HL-60 (cell line): ENCODE results near the gene CYP4A11.
"Not testable (repeated sequence)": the region's sequence is repeated elsewhere in the genome, so short reads cannot be mapped to it uniquely, and the experiment has no call there.

ENCODE experiments used
- DNase-seq, 2 experiments: peaks; one replicate each; pipeline ENCODE4 v3.0.0-alpha.2; 2010 to 2020; ENCODE audit warnings: low read depth in 1 of 2, low spot score in 1 of 2
- H3K27ac ChIP-seq: fragments of 250-450 bp; sonication (Bioruptor Pico); replicated peaks from 2 replicates; pipeline ENCODE4 v1.5.1; 2020; ENCODE audit warnings: mild to moderate bottlenecking, moderate library complexity
- H3K27me3 ChIP-seq: fragments of 250-450 bp; sonication (Bioruptor Pico); 2 replicates; pipeline ENCODE4 v1.5.1; 2021; ENCODE audit warnings: mild to moderate bottlenecking, moderate library complexity; ENCODE audit not compliant: insufficient read depth, poor library complexity, severe bottlenecking
- H3K4me3 ChIP-seq: replicated peaks from 2 replicates; pipeline ENCODE4 v1.5.1; 2011; ENCODE audit warnings: mild to moderate bottlenecking, control low read depth, low read length; ENCODE audit not compliant: insufficient read depth
- CTCF ChIP-seq: IDR thresholded peaks from one replicate; pipeline ENCODE4 v1.5.1; 2011; ENCODE audit warnings: low read length, control low read depth, inconsistent platforms; ENCODE audit not compliant: insufficient read depth
- GABPA ChIP-seq: IDR thresholded peaks from 2 replicates; pipeline ENCODE4 v1.6.1; 2012; ENCODE audit warnings: low read depth
- POLR2AphosphoS5 ChIP-seq: IDR thresholded peaks from 2 replicates; pipeline ENCODE4 v1.6.1; 2012; ENCODE audit warnings: low read depth
- REST ChIP-seq: IDR thresholded peaks from 2 replicates; pipeline ENCODE4 v1.6.1; 2012; ENCODE audit warnings: low read depth; ENCODE audit not compliant: insufficient replicate concordance
- SPI1 ChIP-seq: IDR thresholded peaks from 2 replicates; pipeline ENCODE4 v1.6.1; 2012; ENCODE audit warnings: low read depth, mild to moderate bottlenecking, borderline replicate concordance
- long read RNA-seq: library from polyadenylated mRNA; unstranded; transcript quantifications from one replicate; pipeline ENCODE4 v2.0.0, GENCODE V29; 2020

The CYP4A11 gene
- long read RNA-seq, result 0 reads

GRCh38 chr1:46941135-46941694 is at the start of gene CYP4A11:
TSS of gene CYP4A11 (minus strand) at chr1:46941476. CDS start at chr1:46941433, 43 bp downstream.
- no peak for DNase-seq
- TF ChIP-seq CTCF (no peak), POLR2AphosphoS5 (no peak), REST (no peak), SPI1 (no peak), GABPA (no peak)
- no peak within 1 kb of the TSS for H3K4me3 ChIP-seq
- no peak within 1 kb of the TSS for H3K27ac ChIP-seq
- H3K27me3 ChIP-seq, result no peaks in the 10 kb centered on the region

- H3K27me3 ChIP-seq, H3K27ac ChIP-seq, DNase-seq, H3K4me3 ChIP-seq: not testable (repeated sequence)
Observed at GRCh38 chr1:46990541-46990940, 49.3 kb upstream of the CYP4A11 start.

GRCh38 chr1:46983830-46984586 is 42.7 kb upstream of the CYP4A11 start:
- TF ChIP-seq REST, result no peak
- no peak for TF ChIP-seq SPI1
- no peak for TF ChIP-seq POLR2AphosphoS5
- no peak overlapping the region for H3K4me3 ChIP-seq
- no peak for DNase-seq
- H3K27me3 ChIP-seq, result peaks cover 2% of the 10 kb centered on the region
- H3K27ac ChIP-seq, result no peak overlapping the region

GRCh38 chr1:46983166-46983829 is 42.0 kb upstream of the CYP4A11 start:
- H3K27me3 ChIP-seq, result peaks cover 2% of the 10 kb centered on the region
- H3K4me3 ChIP-seq, result no peak overlapping the region
- no peak for DNase-seq
- TF ChIP-seq GABPA (no peak), REST (no peak), SPI1 (no peak), POLR2AphosphoS5 (no peak), CTCF (no peak)
- H3K27ac ChIP-seq, result no peak overlapping the region
